Measurements from ENCODE around the gene PPARA. TPM values are rescaled to one million over a fixed set of nuclear protein-coding genes. Genes with fewer than 3 reads are reported as not detected.

Gene PPARA
- total RNA-seq, 1 donor: 22.1 TPM

DNA sequence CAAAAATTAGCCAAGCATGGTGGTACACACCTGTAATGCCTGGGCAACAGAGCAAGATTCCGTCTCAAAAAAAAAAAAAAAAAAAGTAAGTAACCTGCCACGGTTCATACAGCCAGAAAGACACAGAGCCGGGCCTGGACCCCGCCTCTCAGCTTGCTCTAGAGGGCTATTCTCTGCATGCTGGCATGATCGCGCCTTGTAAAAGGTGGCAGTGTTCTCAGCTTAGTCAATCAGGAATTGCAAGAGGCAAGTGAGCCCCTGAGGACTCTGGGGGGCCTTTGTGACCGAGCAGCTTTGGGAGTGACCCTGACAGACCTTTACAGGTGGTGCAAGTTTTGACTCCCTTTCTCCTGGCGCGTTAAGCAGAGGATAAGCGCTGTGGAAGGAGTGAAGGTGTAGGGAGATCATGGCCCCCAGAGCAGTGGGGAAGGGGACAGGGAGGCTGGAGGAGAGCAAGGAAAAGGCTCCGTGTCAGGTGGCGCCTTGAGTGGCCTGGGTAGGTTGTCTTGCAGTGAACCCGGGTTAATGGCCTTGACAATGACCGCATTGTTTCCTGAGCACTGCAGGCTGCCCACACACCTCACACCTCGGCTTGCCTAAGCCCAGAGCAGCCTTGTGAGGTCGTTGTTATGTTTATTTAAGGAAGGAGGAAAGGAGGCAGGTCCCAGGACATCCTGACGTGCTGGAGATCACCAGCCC, 50.9 kb downstream of the PPARA start:
- Histone ChIP-seq H3K4me3 (ENCODE audit: insufficient read depth, low read length) (no peak overlapping the region), H4K20me1 (ENCODE audit: insufficient read depth, low read length) (peaks cover 6% of the 10 kb centered on the region), H3K79me2 (ENCODE audit: insufficient read depth, low read length) (no peaks in the 10 kb centered on the region), H3K36me3 (ENCODE audit: insufficient read depth, low read length) (peaks cover 10% of the 10 kb centered on the region), H3K4me1 (ENCODE audit: insufficient read depth, low read length) (no peaks in the 10 kb centered on the region), H3K27me3 (ENCODE audit: insufficient read depth, low read length) (no peaks in the 10 kb centered on the region), H2AFZ (ENCODE audit: low read length) (no peak overlapping the region), H3K9me3 (ENCODE audit: low read depth, low read length) (no peaks in the 10 kb centered on the region), H3K4me2 (ENCODE audit: insufficient read depth, low read length) (no peak overlapping the region), H3K27ac (ENCODE audit: low read depth, low read length) (no peak overlapping the region)
- no peak for DNase-seq (ENCODE audit: insufficient read length, low spot score, missing footprints)
- TF ChIP-seq, protein P1, sequence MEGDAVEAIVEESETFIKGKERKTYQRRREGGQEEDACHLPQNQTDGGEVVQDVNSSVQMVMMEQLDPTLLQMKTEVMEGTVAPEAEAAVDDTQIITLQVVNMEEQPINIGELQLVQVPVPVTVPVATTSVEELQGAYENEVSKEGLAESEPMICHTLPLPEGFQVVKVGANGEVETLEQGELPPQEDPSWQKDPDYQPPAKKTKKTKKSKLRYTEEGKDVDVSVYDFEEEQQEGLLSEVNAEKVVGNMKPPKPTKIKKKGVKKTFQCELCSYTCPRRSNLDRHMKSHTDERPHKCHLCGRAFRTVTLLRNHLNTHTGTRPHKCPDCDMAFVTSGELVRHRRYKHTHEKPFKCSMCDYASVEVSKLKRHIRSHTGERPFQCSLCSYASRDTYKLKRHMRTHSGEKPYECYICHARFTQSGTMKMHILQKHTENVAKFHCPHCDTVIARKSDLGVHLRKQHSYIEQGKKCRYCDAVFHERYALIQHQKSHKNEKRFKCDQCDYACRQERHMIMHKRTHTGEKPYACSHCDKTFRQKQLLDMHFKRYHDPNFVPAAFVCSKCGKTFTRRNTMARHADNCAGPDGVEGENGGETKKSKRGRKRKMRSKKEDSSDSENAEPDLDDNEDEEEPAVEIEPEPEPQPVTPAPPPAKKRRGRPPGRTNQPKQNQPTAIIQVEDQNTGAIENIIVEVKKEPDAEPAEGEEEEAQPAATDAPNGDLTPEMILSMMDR (IDR thresholded peaks at IDR 0.05; ENCODE audit: extremely low read depth, low read depth, low read length): no peak

DNA sequence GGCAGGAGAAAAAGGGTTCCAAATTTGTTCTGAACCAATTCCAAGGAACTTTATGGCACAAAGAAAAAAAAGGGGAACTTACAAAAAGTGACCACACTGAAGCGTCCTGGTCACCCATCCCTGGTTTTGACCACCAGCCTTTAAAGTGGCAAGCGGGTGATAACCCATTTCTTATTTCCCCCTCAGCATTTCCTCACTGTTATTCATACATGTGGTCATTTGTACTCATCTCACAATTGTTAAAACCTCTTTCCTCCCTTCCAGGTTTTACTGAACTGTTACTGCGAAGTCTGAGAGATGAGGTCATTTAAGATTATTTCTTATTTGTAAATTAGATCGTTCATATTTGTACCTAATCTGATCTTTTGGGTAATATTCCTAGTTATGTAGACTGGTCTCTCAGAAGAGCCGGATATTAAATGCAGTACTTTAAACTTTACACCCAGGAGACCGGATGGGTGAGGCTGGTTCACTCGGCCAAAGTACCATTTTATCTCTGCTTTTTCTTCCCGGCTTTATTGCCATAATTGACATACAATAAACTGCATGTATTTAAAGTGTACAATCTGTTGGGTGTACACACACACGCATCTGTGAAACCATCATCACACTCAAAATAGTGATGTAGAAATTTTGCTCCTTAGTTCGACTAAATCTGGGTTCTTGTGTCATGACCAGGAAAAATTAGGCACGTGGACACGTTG, 52.7 kb downstream of the PPARA start:
- H3K36me3 ChIP-seq (ENCODE audit: insufficient read depth, low read length): peaks cover 16% of the 10 kb centered on the region
- no peak overlapping the region for H3K4me3 ChIP-seq (ENCODE audit: insufficient read depth, low read length)
- DNase-seq (ENCODE audit: insufficient read length, low spot score, missing footprints): no peak
- no peak overlapping the region for H3K27ac ChIP-seq (ENCODE audit: low read depth, low read length)
- H3K4me2 ChIP-seq (ENCODE audit: insufficient read depth, low read length): no peak overlapping the region
- no peaks in the 10 kb centered on the region for H3K27me3 ChIP-seq (ENCODE audit: insufficient read depth, low read length)
- no peaks in the 10 kb centered on the region for H3K4me1 ChIP-seq (ENCODE audit: insufficient read depth, low read length)
- peaks cover 6% of the 10 kb centered on the region for H4K20me1 ChIP-seq (ENCODE audit: insufficient read depth, low read length)
- TF ChIP-seq, protein P1 (IDR thresholded peaks at IDR 0.05; ENCODE audit: extremely low read depth, low read depth, low read length): no peak
- H3K79me2 ChIP-seq (ENCODE audit: insufficient read depth, low read length): no peaks in the 10 kb centered on the region
- H3K9me3 ChIP-seq (ENCODE audit: low read depth, low read length): no peaks in the 10 kb centered on the region
- no peak overlapping the region for H2AFZ ChIP-seq (ENCODE audit: low read length)

DNA sequence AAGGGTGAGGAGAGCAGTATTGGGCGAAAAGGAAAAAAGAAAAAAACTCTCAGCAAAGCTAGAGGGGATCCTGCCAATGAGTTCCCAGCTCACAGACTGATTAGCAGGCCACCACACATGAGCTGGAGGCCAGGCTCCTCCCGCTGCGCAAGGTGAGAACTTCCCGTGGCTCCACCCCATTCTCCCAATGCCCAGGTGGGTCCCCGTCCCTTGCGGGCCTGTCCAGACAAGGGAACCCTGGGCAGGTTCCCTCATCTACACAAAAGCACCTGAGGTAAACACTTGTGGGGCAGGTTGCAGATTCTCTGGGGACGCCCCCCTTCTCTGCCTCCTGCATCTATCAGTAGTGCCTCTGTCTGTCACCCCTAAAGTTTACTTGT, 53.3 kb downstream of the PPARA start:
- DNase-seq (ENCODE audit: insufficient read length, low spot score, missing footprints): no peak

DNA sequence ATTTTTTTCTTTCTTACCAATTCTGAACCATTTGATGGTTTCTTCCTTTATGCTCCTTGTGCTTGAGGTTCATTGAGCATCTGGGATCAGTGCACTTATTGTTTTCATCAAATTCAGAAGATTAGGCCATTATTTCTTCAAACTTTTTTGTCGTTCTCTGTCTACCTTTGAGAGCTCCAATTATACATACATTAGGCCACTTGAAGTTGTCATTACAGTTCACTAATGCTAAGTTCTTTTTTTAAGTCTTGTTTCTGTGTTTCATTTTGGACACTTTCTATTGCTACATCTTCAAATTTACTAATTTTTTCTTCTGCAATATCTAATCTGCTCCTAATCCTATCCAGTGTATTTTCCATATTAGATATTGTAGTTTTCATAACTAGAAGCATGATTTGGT, 58.9 kb downstream of the PPARA start:
- H3K4me1 ChIP-seq (ENCODE audit: insufficient read depth, low read length): no peaks in the 10 kb centered on the region
- H3K27ac ChIP-seq (ENCODE audit: low read depth, low read length): no peak overlapping the region
- TF ChIP-seq, protein P1 (IDR thresholded peaks at IDR 0.05; ENCODE audit: extremely low read depth, low read depth, low read length): no peak
- DNase-seq (ENCODE audit: insufficient read length, low spot score, missing footprints): no peak
- peaks cover 3% of the 10 kb centered on the region for H3K9me3 ChIP-seq (ENCODE audit: low read depth, low read length)
- no peaks in the 10 kb centered on the region for H3K79me2 ChIP-seq (ENCODE audit: insufficient read depth, low read length)
- H3K27me3 ChIP-seq (ENCODE audit: insufficient read depth, low read length): no peaks in the 10 kb centered on the region
- H3K4me2 ChIP-seq (ENCODE audit: insufficient read depth, low read length): no peak overlapping the region
- H3K36me3 ChIP-seq (ENCODE audit: insufficient read depth, low read length): peaks cover 10% of the 10 kb centered on the region
- no peak overlapping the region for H3K4me3 ChIP-seq (ENCODE audit: insufficient read depth, low read length)
- no peaks in the 10 kb centered on the region for H4K20me1 ChIP-seq (ENCODE audit: insufficient read depth, low read length)
- no peak overlapping the region for H2AFZ ChIP-seq (ENCODE audit: low read length)

More for the DNA sequence above, 53.3 kb downstream of the PPARA start:
- H3K4me1 ChIP-seq (ENCODE audit: insufficient read depth, low read length): no peaks in the 10 kb centered on the region
- no peak overlapping the region for H3K27ac ChIP-seq (ENCODE audit: low read depth, low read length)
- H3K4me2 ChIP-seq (ENCODE audit: insufficient read depth, low read length): no peak overlapping the region
- H3K27me3 ChIP-seq (ENCODE audit: insufficient read depth, low read length): no peaks in the 10 kb centered on the region
- no peak overlapping the region for H3K4me3 ChIP-seq (ENCODE audit: insufficient read depth, low read length)
- no peaks in the 10 kb centered on the region for H3K9me3 ChIP-seq (ENCODE audit: low read depth, low read length)
- peaks cover 16% of the 10 kb centered on the region for H3K36me3 ChIP-seq (ENCODE audit: insufficient read depth, low read length)
- H2AFZ ChIP-seq (ENCODE audit: low read length): no peak overlapping the region
- peaks cover 6% of the 10 kb centered on the region for H4K20me1 ChIP-seq (ENCODE audit: insufficient read depth, low read length)
- TF ChIP-seq, protein P1 (IDR thresholded peaks at IDR 0.05; ENCODE audit: extremely low read depth, low read depth, low read length): no peak
- no peaks in the 10 kb centered on the region for H3K79me2 ChIP-seq (ENCODE audit: insufficient read depth, low read length)

Measured in osteoblast (primary cell).